Stimulated activated CD8-positive, alpha-beta memory T cell treated with anti-CD3 and anti-CD28 coated beads, Interleukin-4, amount 100 ng/mL, for 24 hours (primary cell): Measurements from ENCODE around the gene RDH5.
"Not testable (repeated sequence)": the region's sequence is repeated elsewhere in the genome, so short reads cannot be mapped to it uniquely, and the experiment has no call there.

Experiments used
- DNase-seq: peaks from one replicate; pipeline ENCODE4 v3.0.0-alpha.2; 2020; ENCODE audit warnings: low read depth

RDH5 gene

DNA sequence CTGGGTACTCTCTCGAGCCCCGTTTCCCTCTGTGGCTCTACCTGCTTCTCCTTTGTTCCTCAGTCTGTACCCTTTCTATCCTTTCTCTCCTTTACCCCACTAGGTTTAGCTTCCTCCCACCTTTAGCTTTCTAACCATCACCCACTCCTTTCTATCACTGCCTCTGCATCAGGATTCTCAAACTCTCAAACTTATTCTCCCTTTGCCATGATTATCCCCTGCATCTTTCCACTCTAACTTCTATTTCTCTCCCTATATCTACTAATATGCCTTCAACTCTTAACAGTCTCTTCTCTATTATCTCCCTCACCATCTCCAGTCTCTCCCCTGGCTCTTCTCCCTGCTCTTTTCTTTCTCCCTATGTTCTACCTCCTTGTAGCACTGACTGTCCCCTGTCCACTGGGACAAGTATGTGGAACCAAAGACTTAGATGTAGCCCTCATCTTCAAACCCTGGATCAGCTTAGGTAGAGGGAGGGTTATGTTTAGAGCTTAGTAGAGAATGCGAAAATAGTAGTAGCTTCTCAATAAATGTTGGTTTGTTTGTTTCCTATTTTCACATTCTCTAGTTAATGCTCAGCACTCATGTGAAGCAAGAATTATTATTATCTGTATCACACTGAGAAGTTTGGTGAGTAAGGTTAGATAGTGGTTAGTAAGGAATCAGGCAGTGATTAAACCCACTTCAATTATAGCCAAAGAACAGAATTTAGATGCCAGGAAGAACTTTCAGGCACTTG is 26.1 kb downstream of the RDH5 start:
- no peak for DNase-seq

- no peak for DNase-seq
Observed at GRCh38 chr12:55746913-55747231, 26.7 kb downstream of the RDH5 start.

DNA sequence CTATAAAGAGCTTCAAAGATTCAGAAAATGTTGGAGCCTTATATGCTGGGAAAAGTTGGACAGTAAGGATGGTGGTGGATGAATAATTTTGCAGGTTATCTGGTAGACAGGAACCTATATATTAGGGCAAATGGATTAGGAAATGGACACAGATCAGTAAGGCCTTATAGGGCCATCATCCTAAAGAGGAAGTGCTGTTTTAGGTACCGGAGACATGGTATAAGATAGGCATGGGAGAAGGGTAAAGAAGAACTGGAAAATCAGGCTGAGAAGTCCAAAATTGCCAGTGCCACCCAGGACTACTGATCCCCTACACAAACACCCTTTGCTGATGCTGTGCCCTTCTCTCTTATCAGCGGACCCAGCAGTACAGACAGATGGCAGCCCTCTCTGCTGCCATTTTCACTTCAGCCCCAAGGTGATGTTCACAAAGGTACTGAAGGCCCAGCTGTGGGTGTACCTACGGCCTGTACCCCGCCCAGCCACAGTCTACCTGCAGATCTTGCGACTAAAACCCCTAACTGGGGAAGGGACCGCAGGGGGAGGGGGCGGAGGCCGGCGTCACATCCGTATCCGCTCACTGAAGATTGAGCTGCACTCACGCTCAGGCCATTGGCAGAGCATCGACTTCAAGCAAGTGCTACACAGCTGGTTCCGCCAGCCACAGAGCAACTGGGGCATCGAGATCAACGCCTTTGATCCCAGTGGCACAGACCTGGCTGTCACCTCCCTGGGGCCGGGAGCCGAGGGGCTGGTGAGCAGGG is 28.2 kb downstream of the RDH5 start:
- DNase-seq, result no peak

- DNase-seq, result no peak
Observed at GRCh38 chr12:55755246-55755645, 35.1 kb downstream of the RDH5 start.

- DNase-seq, result no peak
Observed at GRCh38 chr12:55757701-55758100, 37.5 kb downstream of the RDH5 start.

GRCh38 chr12:55758575-55758974 is 38.4 kb downstream of the RDH5 start:
- DNase-seq, result not testable (repeated sequence)

DNA sequence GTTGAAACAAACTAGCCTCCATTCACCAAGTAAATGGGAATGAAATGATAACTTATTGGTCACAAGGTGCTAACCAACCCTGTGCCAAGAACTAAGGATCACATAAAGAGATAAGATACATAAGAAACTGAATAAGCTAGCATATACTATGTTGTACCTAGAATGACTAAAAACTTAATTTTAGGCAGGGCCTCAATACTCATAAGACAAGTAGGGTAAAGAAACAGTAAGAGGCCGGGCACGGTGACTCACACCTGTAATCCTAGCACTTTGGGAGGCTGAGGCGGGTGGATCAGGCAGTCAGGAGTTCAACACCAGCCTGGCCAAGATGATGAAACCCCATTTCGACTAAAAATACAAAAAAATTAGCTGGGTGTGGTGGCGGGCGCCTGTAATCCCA is 40.5 kb downstream of the RDH5 start:
- no peak for DNase-seq

DNA sequence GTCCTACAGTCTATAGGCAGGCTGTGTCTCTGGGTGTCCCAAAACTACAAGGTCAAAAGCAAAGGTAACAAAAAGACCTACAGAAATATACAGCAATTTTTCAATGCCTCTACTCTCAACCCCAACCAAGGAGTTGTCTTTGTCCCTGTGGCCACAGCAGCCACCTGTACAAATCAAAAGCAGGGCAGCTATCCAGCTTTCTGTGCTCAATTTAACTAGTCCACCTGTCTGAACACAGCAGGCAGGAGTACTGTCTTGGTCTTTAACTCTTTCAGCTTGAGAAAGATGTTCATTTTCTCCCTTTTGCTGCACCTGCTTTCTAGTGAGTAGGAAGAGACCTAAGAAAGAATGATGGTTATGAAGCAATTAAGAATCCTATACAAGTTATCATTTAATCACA is 42.5 kb downstream of the RDH5 start:
- no peak for DNase-seq

- no peak for DNase-seq
Observed at GRCh38 chr12:55765736-55766290, 45.6 kb downstream of the RDH5 start.

DNA sequence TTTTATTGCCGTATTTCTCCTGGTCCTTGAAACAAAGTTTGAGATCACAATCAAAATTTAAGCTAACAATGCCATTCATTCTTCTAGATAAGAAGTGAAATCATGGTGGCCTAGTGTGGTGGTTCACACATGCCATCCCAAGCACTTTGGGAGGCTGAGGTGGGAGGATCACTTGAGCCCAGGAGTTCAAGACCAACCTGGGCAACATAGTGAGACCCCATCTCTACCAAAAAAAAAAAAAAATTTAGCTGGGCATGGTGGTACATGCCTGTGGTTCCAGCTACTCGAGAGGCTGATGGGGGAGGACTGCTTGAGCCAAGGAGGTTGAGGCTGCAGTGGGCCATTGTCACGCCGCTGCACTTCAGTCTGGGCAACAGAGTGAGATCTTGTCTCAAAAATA is 47.0 kb downstream of the RDH5 start:
- DNase-seq, result no peak

DNA sequence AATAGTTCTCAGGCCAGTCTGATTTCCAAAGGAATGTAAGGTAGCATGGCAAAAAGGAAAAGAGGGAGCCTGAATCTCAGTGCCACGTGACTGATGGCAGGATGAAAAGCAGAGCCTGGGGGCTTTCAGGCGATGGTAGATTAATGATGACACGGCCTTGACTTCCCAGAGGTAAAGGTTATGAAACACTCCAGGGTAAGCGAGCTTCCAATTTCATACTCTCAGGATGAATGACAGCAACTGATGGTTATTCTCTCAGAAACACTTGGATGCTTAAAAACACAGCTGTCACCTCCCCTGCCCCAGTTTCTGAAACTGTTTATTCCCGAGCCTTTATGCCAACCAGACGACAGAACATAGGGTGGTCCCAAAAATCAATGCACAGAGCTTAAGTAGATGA is 51.5 kb downstream of the RDH5 start:
- DNase-seq, result no peak
